Stomach smooth muscle (tissue), 2 donors: ENCODE measurements around the gene NOP9.

ENCODE experiments used
- H3K27ac ChIP-seq: one replicate; pipeline ENCODE4 v1.7.0; 2013; ENCODE audit warnings: mild to moderate bottlenecking, low read length, inconsistent platforms
- H3K27me3 ChIP-seq, 2 donors: one replicate each; pipeline ENCODE4 v1.7.0; 2013; ENCODE audit warnings: low read length in 2 of 2; ENCODE audit not compliant: insufficient read depth in 2 of 2, control insufficient read depth in 1 of 2
- H3K36me3 ChIP-seq, 2 donors: one replicate each; pipeline ENCODE4 v1.7.0; 2013; ENCODE audit warnings: low read length in 2 of 2; ENCODE audit not compliant: control insufficient read depth in 2 of 2, insufficient read depth in 2 of 2
- H3K4me1 ChIP-seq: one replicate; pipeline ENCODE4 v1.7.0; 2013; ENCODE audit warnings: low read length; ENCODE audit not compliant: control insufficient read depth, insufficient read depth
- H3K4me3 ChIP-seq, 2 donors: one replicate each; pipeline ENCODE4 v1.7.0; 2013; ENCODE audit warnings: low read length in 2 of 2
- H3K9ac ChIP-seq, 2 donors: one replicate each; pipeline ENCODE4 v1.7.0; 2013; ENCODE audit warnings: low read length in 2 of 2, mild to moderate bottlenecking in 1 of 2
- H3K9me3 ChIP-seq, 2 donors: one replicate each; pipeline ENCODE4 v1.7.0; 2013; ENCODE audit warnings: low read length in 2 of 2; ENCODE audit not compliant: control insufficient read depth in 2 of 2
- donor health status: healthy.
- donor health status: Pancreatic carcinoma.

The NOP9 gene

GRCh38 chr14:24284501-24285035 lies 15.1 kb upstream of the NOP9 start:
- no peaks in the 10 kb centered on the region for H3K4me1 ChIP-seq
- H3K36me3 ChIP-seq = peaks cover 3% of the 10 kb centered on the region in 2 donors
- no peak overlapping the region for H3K27ac ChIP-seq
- H3K9ac ChIP-seq = no peak overlapping the region
- H3K27me3 ChIP-seq = no peaks in the 10 kb centered on the region
- no peaks in the 10 kb centered on the region for H3K9me3 ChIP-seq
- H3K4me3 ChIP-seq = no peak overlapping the region

DNA sequence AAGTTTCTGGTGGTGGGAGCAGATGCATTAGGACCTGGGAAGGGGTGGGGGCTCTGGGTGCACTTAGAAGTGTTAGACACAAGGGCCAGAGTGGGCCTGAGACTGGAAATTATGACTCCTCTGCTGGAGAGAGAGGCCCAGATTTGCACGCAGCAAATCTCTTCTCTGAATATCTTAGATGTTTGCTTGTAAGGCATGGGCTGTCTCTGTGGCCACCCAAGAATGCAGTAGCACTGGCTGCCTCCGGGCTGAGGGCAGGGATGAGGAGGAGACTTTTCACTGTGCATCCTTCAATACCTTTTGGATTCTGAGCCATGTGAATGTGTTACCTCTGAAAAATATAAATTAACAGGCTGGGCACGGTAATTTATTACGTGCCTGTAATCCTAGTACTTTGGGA lies 14.3 kb upstream of the NOP9 start:
- Histone ChIP-seq H3K27me3 (no peaks in the 10 kb centered on the region), H3K27ac (no peak overlapping the region)

DNA sequence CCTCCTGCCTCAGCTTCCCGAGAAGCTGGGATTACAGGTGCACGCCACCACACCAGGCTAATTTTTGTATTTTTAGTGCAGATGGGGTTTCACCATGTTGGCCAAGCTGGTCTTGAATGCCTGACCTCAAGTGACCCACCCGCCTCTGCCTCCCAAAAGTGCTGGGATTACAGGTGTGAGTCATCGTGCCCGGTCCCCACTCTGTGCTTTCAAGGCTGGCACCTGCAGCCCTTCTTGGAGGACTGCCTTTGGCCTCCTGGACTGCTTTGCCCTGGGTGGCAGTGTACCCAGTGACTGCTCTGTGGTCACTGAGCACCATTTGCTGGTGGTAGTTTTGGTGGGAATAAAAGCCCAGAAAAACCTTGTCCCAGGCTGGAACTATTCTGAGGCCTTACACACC lies 12.7 kb upstream of the NOP9 start:
- Histone ChIP-seq H3K27me3 (no peaks in the 10 kb centered on the region), H3K9me3 (no peaks in the 10 kb centered on the region), H3K9ac (no peak overlapping the region), H3K36me3 (peaks cover 20 to 24% of the 10 kb centered on the region in 2 donors), H3K4me3 (no peak overlapping the region), H3K4me1 (no peaks in the 10 kb centered on the region), H3K27ac (no peak overlapping the region)

More for the DNA sequence above, 14.3 kb upstream of the NOP9 start:
- peaks cover 10 to 11% of the 10 kb centered on the region in 2 donors for H3K36me3 ChIP-seq
- H3K9ac ChIP-seq = no peak overlapping the region
- no peaks in the 10 kb centered on the region for H3K9me3 ChIP-seq
- no peaks in the 10 kb centered on the region for H3K4me1 ChIP-seq
- no peak overlapping the region for H3K4me3 ChIP-seq

DNA sequence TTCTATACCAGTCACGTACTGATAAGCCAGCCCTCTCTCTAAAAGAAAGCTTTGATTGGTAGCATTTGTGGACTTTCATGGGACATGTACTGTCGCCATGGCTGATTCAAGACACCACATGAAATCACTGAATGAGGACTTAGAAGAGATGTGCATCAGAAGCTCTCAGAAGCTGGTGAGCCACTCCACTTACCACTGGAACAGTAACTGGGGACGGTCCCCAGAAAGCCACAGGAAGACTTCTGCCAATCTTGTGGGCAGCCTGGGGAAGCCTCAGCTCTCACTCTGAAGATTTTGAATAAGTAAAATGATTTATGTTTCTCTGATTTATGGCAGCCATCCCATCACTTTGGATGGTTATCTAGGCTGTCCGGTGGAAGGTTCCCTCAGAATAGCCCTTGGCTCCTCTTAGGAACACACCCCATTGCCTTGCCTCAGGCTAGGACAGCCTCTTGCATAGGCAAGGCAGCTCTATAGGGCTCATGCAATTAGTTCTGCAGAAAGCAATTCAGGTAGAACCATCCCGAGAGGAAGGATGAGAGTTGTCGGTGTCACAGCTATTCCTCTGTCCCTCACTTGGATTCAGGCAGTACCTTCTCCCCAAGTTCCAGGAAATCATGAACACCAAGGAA lies 9.9 kb upstream of the NOP9 start:
- H3K9ac ChIP-seq = no peak overlapping the region
- H3K4me3 ChIP-seq = no peak overlapping the region
- no peak overlapping the region for H3K27ac ChIP-seq
- H3K27me3 ChIP-seq = no peaks in the 10 kb centered on the region
- no peaks in the 10 kb centered on the region for H3K4me1 ChIP-seq
- H3K36me3 ChIP-seq = peaks cover 23 to 33% of the 10 kb centered on the region in 2 donors
- H3K9me3 ChIP-seq = no peaks in the 10 kb centered on the region

- Histone ChIP-seq H3K4me3 (no peak overlapping the region), H3K4me1 (no peaks in the 10 kb centered on the region), H3K36me3 (peaks cover 29 to 35% of the 10 kb centered on the region in 2 donors), H3K27me3 (no peaks in the 10 kb centered on the region), H3K9me3 (no peaks in the 10 kb centered on the region), H3K27ac (no peak overlapping the region), H3K9ac (no peak overlapping the region)
These were observed 8.9 kb upstream of the NOP9 start for GRCh38 chr14:24290746-24291145.

- no peaks in the 10 kb centered on the region for H3K27me3 ChIP-seq
- H3K36me3 ChIP-seq = peaks cover 33 to 43% of the 10 kb centered on the region in 2 donors
- no peak overlapping the region for H3K9ac ChIP-seq
- H3K27ac ChIP-seq = no peak overlapping the region
- H3K4me3 ChIP-seq = no peak overlapping the region
- peaks cover 3% of the 10 kb centered on the region for H3K4me1 ChIP-seq
- H3K9me3 ChIP-seq = no peaks in the 10 kb centered on the region
These were observed 8.1 kb upstream of the NOP9 start for GRCh38 chr14:24291446-24292117.

- H3K9me3 ChIP-seq = no peaks in the 10 kb centered on the region
- H3K27me3 ChIP-seq = no peaks in the 10 kb centered on the region
- H3K4me1 ChIP-seq = peaks cover 7% of the 10 kb centered on the region
- H3K36me3 ChIP-seq = peaks cover 33 to 43% of the 10 kb centered on the region in 2 donors
- no peak overlapping the region for H3K4me3 ChIP-seq
- no peak overlapping the region for H3K9ac ChIP-seq
- H3K27ac ChIP-seq = no peak overlapping the region
These were observed 7.4 kb upstream of the NOP9 start for GRCh38 chr14:24292118-24292807.

- H3K4me1 ChIP-seq = peaks cover 7% of the 10 kb centered on the region
- H3K27ac ChIP-seq = no peak overlapping the region
- no peak overlapping the region for H3K4me3 ChIP-seq
- no peaks in the 10 kb centered on the region for H3K27me3 ChIP-seq
- H3K9ac ChIP-seq = no peak overlapping the region
- no peaks in the 10 kb centered on the region for H3K9me3 ChIP-seq
- H3K36me3 ChIP-seq = peaks cover 33 to 43% of the 10 kb centered on the region in 2 donors
These were observed 6.1 kb upstream of the NOP9 start for GRCh38 chr14:24293525-24293924.

DNA sequence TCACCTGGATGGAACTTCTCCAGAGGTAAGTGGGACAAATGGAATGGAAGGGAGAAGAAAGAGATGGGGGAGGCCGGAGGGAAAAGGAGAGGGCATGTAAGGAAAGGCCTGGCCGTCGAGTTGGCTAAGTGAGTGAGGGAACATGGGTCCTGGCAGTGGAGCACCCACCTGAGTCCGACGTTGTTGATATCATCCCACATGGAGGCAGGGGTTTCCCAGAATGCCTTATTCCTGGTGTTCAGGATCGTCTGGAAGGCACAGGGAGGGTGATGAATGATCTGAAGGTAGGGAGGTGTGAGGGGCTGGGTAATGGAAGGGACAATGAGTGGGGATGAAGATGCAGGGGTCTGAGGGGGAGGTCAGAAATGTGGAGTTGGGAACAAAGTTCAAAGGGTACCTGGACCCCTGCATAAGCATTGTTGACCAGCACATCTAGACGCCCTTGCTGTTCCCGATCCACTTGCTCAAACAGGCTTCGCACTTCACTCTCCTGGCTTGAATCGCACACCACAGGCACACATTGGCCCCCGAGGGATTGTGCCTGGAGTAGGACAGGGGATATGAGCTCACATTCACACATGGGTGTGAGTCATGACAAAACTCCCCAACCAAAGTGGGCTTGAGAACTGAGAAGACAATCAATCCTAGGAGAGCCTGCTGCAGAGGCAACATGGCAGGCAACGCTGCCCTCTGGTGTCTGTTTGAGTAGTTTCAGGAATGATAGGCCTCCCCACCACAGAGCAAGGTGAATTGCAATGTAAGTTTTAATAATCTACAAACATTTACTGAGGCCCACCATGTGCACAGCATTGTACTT lies 3.1 kb upstream of the NOP9 start:
- Histone ChIP-seq H3K27ac (no peak overlapping the region), H3K4me3 (no peak overlapping the region), H3K9ac (peak overlapping the region in 1 of 2 donors; percentile 36), H3K4me1 (peaks cover 30% of the 10 kb centered on the region), H3K36me3 (peaks cover 17 to 24% of the 10 kb centered on the region in 2 donors), H3K9me3 (no peaks in the 10 kb centered on the region), H3K27me3 (no peaks in the 10 kb centered on the region)
